IMR-90 (cell line): ENCODE results near the gene RAB33B. TPM values are rescaled to one million over a fixed set of nuclear protein-coding genes. Genes with fewer than 3 reads are reported as not detected.
A peak's percentile ranks its signal among the peaks of the same experiment; 100 is the strongest.

Experiments used
- ATAC-seq: fragments of 200-7000 bp; cut with Tn5 transposase; 2 replicates; pipeline ENCODE4 v1.9.1; 2020; ENCODE audit warnings: low read depth, mild to moderate bottlenecking, moderate library complexity
- BruUV-seq: library from RNA; stranded (reverse); fragments of 400-500 nt; replicated peaks from 2 replicates; lab custom pipeline; 2021; lab: Mats Ljungman, UMichigan
- CTCF ChIA-PET: fragments of 300-600 bp; formaldehyde crosslinking; extraction: SDS; loops from one replicate; lab custom pipeline; 2021; ENCODE audit warnings: antibody characterized with exemption; lab: Yijun Ruan, JAX
- POLR2A ChIA-PET: fragments of 300-600 bp; sonication (Branson Sonifier 250); formaldehyde crosslinking; loops from one replicate; lab custom pipeline; 2022; ENCODE audit warnings: antibody characterized with exemption; ENCODE audit not compliant: unreplicated experiment; lab: Charles Lee
- DNase-seq: peaks from one replicate; pipeline ENCODE4 v3.0.0; 2013
- H2AFZ ChIP-seq: replicated peaks from 2 replicates; pipeline ENCODE3; 2013; ENCODE audit warnings: low read length, mild to moderate bottlenecking; ENCODE audit not compliant: poor library complexity
- H2AK5ac ChIP-seq: 2 replicates; pipeline ENCODE4 v1.6.1; 2013; ENCODE audit warnings: low read depth, low read length, inconsistent platforms
- H2AK9ac ChIP-seq: replicated peaks from 2 replicates; pipeline ENCODE3; 2013; ENCODE audit warnings: mild to moderate bottlenecking, low read depth, low read length, moderate library complexity; ENCODE audit not compliant: poor library complexity
- H2BK120ac ChIP-seq: 2 replicates; pipeline ENCODE4 v1.6.1; 2013; ENCODE audit warnings: low read depth, low read length, inconsistent platforms
- H2BK15ac ChIP-seq: 3 replicates; pipeline ENCODE4 v1.6.1; 2013; ENCODE audit warnings: low read depth, low read length, inconsistent platforms
- H2BK20ac ChIP-seq: 2 replicates; pipeline ENCODE4 v1.6.1; 2013; ENCODE audit warnings: low read depth, mild to moderate bottlenecking, inconsistent platforms, low read length, moderate library complexity
- H2BK5ac ChIP-seq: 2 replicates; pipeline ENCODE4 v1.6.1; 2013; ENCODE audit warnings: mild to moderate bottlenecking, low read depth, low read length, inconsistent platforms; ENCODE audit not compliant: poor library complexity, severe bottlenecking
- H3K14ac ChIP-seq: replicated peaks from 2 replicates; pipeline ENCODE4 v1.6.1; 2013; ENCODE audit warnings: low read depth, low read length, inconsistent platforms
- H3K18ac ChIP-seq: 2 replicates; pipeline ENCODE4 v1.6.1; 2013; ENCODE audit warnings: low read depth, low read length, control low read depth
- H3K23ac ChIP-seq: 2 replicates; pipeline ENCODE4 v1.6.1; 2013; ENCODE audit warnings: low read depth, low read length, inconsistent platforms
- H3K27ac ChIP-seq: 2 replicates; pipeline ENCODE4 v1.5.1; 2013; ENCODE audit warnings: mild to moderate bottlenecking, control low read depth, low read length; ENCODE audit not compliant: insufficient read depth
- H3K27me3 ChIP-seq: 2 replicates; pipeline ENCODE4 v1.6.1; 2013; ENCODE audit warnings: low read length; ENCODE audit not compliant: control insufficient read depth, insufficient read depth
- H3K36me3 ChIP-seq: 2 replicates; pipeline ENCODE4 v1.6.1; 2013; ENCODE audit warnings: low read length, mixed read lengths; ENCODE audit not compliant: control insufficient read depth, insufficient read depth
- H3K4ac ChIP-seq: 2 replicates; pipeline ENCODE4 v1.6.1; 2013; ENCODE audit warnings: low read depth, low read length, inconsistent platforms
- H3K4me1 ChIP-seq: 2 replicates; pipeline ENCODE4 v1.6.1; 2013; ENCODE audit warnings: low read length, mixed read lengths; ENCODE audit not compliant: control insufficient read depth, insufficient read depth
- H3K4me2 ChIP-seq: 2 replicates; pipeline ENCODE4 v1.6.1; 2013; ENCODE audit warnings: low read depth, mild to moderate bottlenecking, control low read depth, low read length, moderate library complexity
- H3K4me3 ChIP-seq: 2 replicates; pipeline ENCODE4 v1.5.1; 2013; ENCODE audit warnings: low read depth, mild to moderate bottlenecking, control low read depth, low read length, moderate library complexity; ENCODE audit not compliant: insufficient read depth
- H3K56ac ChIP-seq: 2 replicates; pipeline ENCODE4 v1.6.1; 2013; ENCODE audit warnings: low read length, inconsistent platforms; ENCODE audit not compliant: insufficient read depth; ENCODE audit errors: extremely low read depth
- H3K79me1 ChIP-seq, 2 experiments: 2 replicates each; pipeline ENCODE4 v1.6.1; 2013; ENCODE audit warnings: low read length in 2 of 2, inconsistent platforms in 1 of 2, low read depth in 1 of 2
- H3K9ac ChIP-seq: 2 replicates; pipeline ENCODE4 v1.6.1; 2013; ENCODE audit warnings: low read depth, low read length, control low read depth
- H3K9me1 ChIP-seq: 2 replicates; pipeline ENCODE4 v1.6.1; 2013; ENCODE audit warnings: low read length, inconsistent platforms; ENCODE audit not compliant: insufficient read depth
- H3K9me3 ChIP-seq: 2 replicates; pipeline ENCODE4 v1.6.1; 2013; ENCODE audit warnings: low read length; ENCODE audit not compliant: control insufficient read depth, insufficient read depth
- H4K20me1 ChIP-seq: 2 replicates; pipeline ENCODE4 v1.6.1; 2013; ENCODE audit warnings: low read length, inconsistent platforms; ENCODE audit not compliant: insufficient read depth
- H4K5ac ChIP-seq: 2 replicates; pipeline ENCODE4 v1.6.1; 2013; ENCODE audit warnings: mild to moderate bottlenecking, low read depth, low read length, control low read depth
- H4K8ac ChIP-seq, 2 experiments: 2 replicates each; pipeline ENCODE4 v1.6.1; 2013; ENCODE audit warnings: low read depth in 2 of 2, low read length in 2 of 2, control low read depth in 1 of 2, inconsistent platforms in 1 of 2
- H4K91ac ChIP-seq: 2 replicates; pipeline ENCODE4 v1.6.1; 2013; ENCODE audit warnings: low read depth, low read length, inconsistent platforms; ENCODE audit not compliant: insufficient read depth
- ELK1 ChIP-seq: fragments of 150-350 bp; IDR thresholded peaks from 2 replicates; pipeline ENCODE4 v1.6.1; 2016; ENCODE audit warnings: low read depth, mild to moderate bottlenecking, low read length, moderate library complexity, borderline replicate concordance
- MAZ ChIP-seq: IDR thresholded peaks from 2 replicates; pipeline ENCODE4 v1.6.1; 2012; ENCODE audit warnings: low read depth, mild to moderate bottlenecking, low read length, improper control_type of control experiment, moderate library complexity, borderline replicate concordance
- RAD21 ChIP-seq: IDR thresholded peaks from 2 replicates; pipeline ENCODE4 v1.6.1; 2012; ENCODE audit warnings: low read length, improper control_type of control experiment
- RCOR1 ChIP-seq: IDR thresholded peaks from 2 replicates; pipeline ENCODE4 v1.6.1; 2012; ENCODE audit warnings: mild to moderate bottlenecking, low read length, improper control_type of control experiment; ENCODE audit not compliant: insufficient replicate concordance
- WGBS, 2 experiments: methylation state at CpG; one replicate each; pipeline versions ENCODE4 v1.1.5 to v1.1.7; 2013; ENCODE audit warnings: missing lambda C conversion rate in 2 of 2; ENCODE audit not compliant: insufficient read length in 1 of 2; ENCODE audit errors: extremely low coverage in 2 of 2; 5-methylcytosine and 5-hydroxymethylcytosine counted together
- dilution Hi-C: fragments of 300-500 bp; cut with HindIII; formaldehyde crosslinking; loops from one replicate; pipeline ENCODE4 v1.14.3; 2018; ENCODE audit warnings: low sequenced_read_pairs; ENCODE audit not compliant: unreplicated experiment
- in situ Hi-C: fragments of 300-500 bp; cut with MboI; formaldehyde crosslinking; loops from 3 replicates; pipeline ENCODE4 v1.14.3; 2019; ENCODE audit warnings: low sequenced_read_pairs, inconsistent platforms, mixed read lengths
- intact Hi-C: fragments of 100-400 bp; cut with micrococcal nuclease; formaldehyde crosslinking; loops from 2 replicates; pipeline ENCODE4 v1.10.0; 2022
- polyA plus RNA-seq, 3 experiments: library from polyadenylated mRNA; depleted of rRNA; stranded (reverse); fragments of >200 nt; gene quantifications; 2 replicates each; pipeline ENCODE4 v1.2.3, GENCODE V29; 2012; ENCODE audit warnings: low replicate concordance in 1 of 3
- total RNA-seq: library from RNA; depleted of rRNA; stranded (reverse); fragments of >200 nt; gene quantifications from 2 replicates; pipeline ENCODE4 v1.2.3, GENCODE V29; 2012

RAB33B gene
- total and polyA plus RNA-seq, 2 of the 4 experiments (the other 2 are of a cell fraction) = 3.7 to 7.3 TPM

GRCh38 chr4:139469216-139469615 lies 15.3 kb downstream of the RAB33B start:
- WGBS, 2 experiments = no CpG with 5 or more reads among the region's 2 CpGs
- H4K91ac ChIP-seq = no peak overlapping the region
- peaks cover 8% of the 10 kb centered on the region for H3K9me3 ChIP-seq
- peak overlapping the region; percentile 50 for H2BK5ac ChIP-seq
- dilution Hi-C loops = no loop called here
- no peak overlapping the region for H2AK9ac ChIP-seq
- no peak overlapping the region for H3K27ac ChIP-seq
- no peak overlapping the region for H2BK120ac ChIP-seq
- no peak overlapping the region for H2AK5ac ChIP-seq
- H3K79me1 ChIP-seq = peaks cover 22 to 38% of the 10 kb centered on the region in 2 experiments
- peaks cover 21% of the 10 kb centered on the region; the same call in 1 of the 2 replicates for H4K20me1 ChIP-seq
- H4K8ac ChIP-seq = no peak overlapping the region
- H2BK15ac ChIP-seq = no peak overlapping the region
- in situ Hi-C loops = no loop called here
- no peak overlapping the region for H4K5ac ChIP-seq
- no peak overlapping the region for H3K4me3 ChIP-seq
- H3K23ac ChIP-seq = no peak overlapping the region
- CTCF ChIA-PET = no interaction called here
- H2AFZ ChIP-seq = no peak overlapping the region
- ATAC-seq (peak; percentile 46), DNase-seq (peak; percentile 26)
- no peak overlapping the region; the same call in 1 of the 2 replicates for H3K18ac ChIP-seq
- TF ChIP-seq MAZ = no peak
- TF ChIP-seq RCOR1 = no peak
- no peak for TF ChIP-seq RAD21
- no peak for TF ChIP-seq ELK1
- H2BK20ac ChIP-seq = no peak overlapping the region
- no peak overlapping the region for H3K56ac ChIP-seq
- POLR2A ChIA-PET = no interaction called here
- no peaks in the 10 kb centered on the region; the same call in 1 of the 2 replicates for H3K4me1 ChIP-seq
- intact Hi-C loops = no loop called here
- no peak overlapping the region for H3K4ac ChIP-seq
- H3K9me1 ChIP-seq = no peaks in the 10 kb centered on the region
- no peak overlapping the region for H3K9ac ChIP-seq
- no TSS peak for BruUV-seq
- no peak overlapping the region for H3K4me2 ChIP-seq
- H3K36me3 ChIP-seq = peaks cover 3% of the 10 kb centered on the region; the same call in 1 of the 2 replicates
- no peak overlapping the region; the same call in 1 of the 2 replicates for H3K14ac ChIP-seq
- H3K27me3 ChIP-seq = no peaks in the 10 kb centered on the region
